Esophagus squamous epithelium (tissue), 4 donors: ENCODE measurements around the gene BLOC1S1.

ENCODE experiments used
- CTCF ChIP-seq, 6 experiments: fragments of 450-650 bp in 4 of 6; fragments of 200-600 bp in 2 of 6; sonication (generic) in 2 of 6; IDR thresholded peaks; one replicate each; pipeline ENCODE4 v1.5.1; 2016 to 2019; ENCODE audit warnings: antibody characterized with exemption in 6 of 6, mild to moderate bottlenecking in 4 of 6, moderate library complexity in 4 of 6
- POLR2A ChIP-seq, 4 donors: fragments of 450-650 bp; IDR thresholded peaks; one replicate each; pipeline ENCODE4 v1.6.1; 2017; ENCODE audit warnings: antibody characterized with exemption in 4 of 4, mild to moderate bottlenecking in 4 of 4, moderate library complexity in 3 of 4

DNA sequence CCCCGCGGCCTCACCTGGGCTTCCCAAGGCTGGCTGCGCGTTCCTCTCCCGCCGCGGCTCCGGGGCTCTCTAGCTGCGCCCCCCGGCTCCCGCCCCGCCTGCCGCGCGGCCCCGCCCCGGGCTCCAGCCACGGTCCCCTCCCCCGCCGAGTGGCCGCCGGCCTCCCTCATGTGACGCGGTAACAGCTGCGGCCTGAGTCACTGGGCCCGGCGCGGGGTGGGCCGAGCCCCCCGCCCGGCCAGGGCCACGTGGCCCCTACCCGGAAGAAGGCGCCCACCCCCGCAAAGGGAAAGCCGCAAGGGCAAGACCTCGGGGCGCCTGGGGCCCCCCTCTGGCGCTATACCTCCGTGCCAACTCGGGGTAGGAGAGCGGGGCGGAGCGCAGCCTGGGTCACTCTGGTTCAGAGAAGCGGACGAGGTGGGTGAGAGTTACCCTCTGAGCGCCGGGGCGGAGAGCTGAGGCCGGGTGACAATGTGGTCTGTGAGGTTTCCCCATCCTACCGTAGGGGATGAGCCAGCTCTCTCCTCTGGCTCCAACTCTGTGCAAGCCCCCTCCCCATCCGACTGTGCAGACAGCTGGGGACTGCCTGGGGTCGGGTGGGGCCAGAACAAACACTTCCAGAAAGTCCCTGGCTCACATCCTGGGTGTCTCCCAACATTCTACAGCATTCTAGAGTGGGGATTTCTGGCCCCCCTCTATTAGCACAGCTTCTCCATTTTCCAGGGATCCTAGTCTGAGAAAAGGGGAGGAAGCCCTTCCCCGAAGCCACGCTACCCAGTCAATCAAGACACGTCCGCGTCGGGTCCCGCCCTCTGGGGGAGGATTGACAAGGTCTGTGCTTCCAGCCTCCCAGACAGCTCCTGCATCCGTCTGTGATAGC is 13.3 kb downstream of the BLOC1S1 start, which contains the start of gene CD63:
- TF ChIP-seq CTCF (IDR thresholded peaks at IDR 0.05) (no peak), POLR2A (IDR thresholded peaks at IDR 0.05) (peak in 2 of 4 donors; percentile 86 to 92)
